GM19035 (cell line): Measurements from ENCODE around the gene TSHZ2.

Experiments used
- ATAC-seq: cut with Tn5 transposase; IDR thresholded peaks from one replicate; pipeline ENCODE4 v1.9.1; 2021; ENCODE audit not compliant: unreplicated experiment

Gene TSHZ2

GRCh38 chr20:53157443-53158408, 185.6 kb downstream of the TSHZ2 start:
- ATAC-seq: peak; percentile 72

GRCh38 chr20:53159160-53159559, 187.0 kb downstream of the TSHZ2 start:
- ATAC-seq: no peak

- no peak for ATAC-seq
Measured at GRCh38 chr20:53161073-53161472, 188.9 kb downstream of the TSHZ2 start.

- no peak for ATAC-seq
Measured at GRCh38 chr20:53161473-53161872, 189.3 kb downstream of the TSHZ2 start.

- no peak for ATAC-seq
Measured at GRCh38 chr20:53162251-53162835, 190.2 kb downstream of the TSHZ2 start.

- ATAC-seq: no peak
Measured at GRCh38 chr20:53163486-53163885, 191.3 kb downstream of the TSHZ2 start.

- no peak for ATAC-seq
Measured at GRCh38 chr20:53164072-53164471, 191.9 kb downstream of the TSHZ2 start.

GRCh38 chr20:53165452-53165851, 193.3 kb downstream of the TSHZ2 start:
- no peak for ATAC-seq

- no peak for ATAC-seq
Measured at GRCh38 chr20:53168491-53168890, 196.3 kb downstream of the TSHZ2 start.

GRCh38 chr20:53170196-53170595, 198.0 kb downstream of the TSHZ2 start:
- no peak for ATAC-seq

GRCh38 chr20:53171065-53171464, 198.9 kb downstream of the TSHZ2 start:
- ATAC-seq: no peak

- ATAC-seq: no peak
Measured at GRCh38 chr20:53174454-53174853, 202.3 kb downstream of the TSHZ2 start.

- ATAC-seq: no peak
Measured at GRCh38 chr20:53175135-53175780, 203.1 kb downstream of the TSHZ2 start.

- no peak for ATAC-seq
Measured at GRCh38 chr20:53176134-53176533, 204.0 kb downstream of the TSHZ2 start.

- ATAC-seq: no peak
Measured at GRCh38 chr20:53177687-53178086, 205.5 kb downstream of the TSHZ2 start.

GRCh38 chr20:53179749-53180148, 207.6 kb downstream of the TSHZ2 start:
- no peak for ATAC-seq

GRCh38 chr20:53180928-53181362, 208.8 kb downstream of the TSHZ2 start:
- no peak for ATAC-seq

GRCh38 chr20:53181866-53182376, 209.8 kb downstream of the TSHZ2 start:
- no peak for ATAC-seq

- ATAC-seq: no peak
Measured at GRCh38 chr20:53183181-53183580, 211.0 kb downstream of the TSHZ2 start.

- ATAC-seq: no peak
Measured at GRCh38 chr20:53186635-53187034, 214.5 kb downstream of the TSHZ2 start.

GRCh38 chr20:53187392-53188068, 215.4 kb downstream of the TSHZ2 start:
- no peak for ATAC-seq
